Common myeloid progenitor, CD34-positive (primary cell): Measurements from ENCODE around the gene MEGF11.
A peak's percentile ranks its signal among the peaks of the same experiment; 100 is the strongest.
"Not testable (repeated sequence)": the region's sequence is repeated elsewhere in the genome, so short reads cannot be mapped to it uniquely, and the experiment has no call there.

ENCODE experiments used
- CTCF ChIA-PET: fragments of 350-600 bp; sonication (Branson Sonifier 250); formaldehyde crosslinking; loops from one replicate; lab custom pipeline; 2021; ENCODE audit warnings: antibody characterized with exemption; lab: Charles Lee
- POLR2A ChIA-PET: fragments of 350-600 bp; sonication (Branson Sonifier 250); formaldehyde crosslinking; loops from one replicate; lab custom pipeline; 2021; ENCODE audit warnings: antibody characterized with exemption; lab: Charles Lee
- DNase-seq, 3 donors: peaks; one replicate each; pipeline versions ENCODE4 v3.0.0 to v3.0.0-alpha.2; 2013
- H3K27ac ChIP-seq, 2 experiments: 1 replicate in 1 of 2; 2 replicates in 1 of 2; pipeline ENCODE4 v1.7.0; 2013; ENCODE audit warnings: inconsistent platforms in 2 of 2, low read length in 2 of 2, mild to moderate bottlenecking in 2 of 2, low read depth in 1 of 2, moderate library complexity in 1 of 2; ENCODE audit not compliant: severe bottlenecking in 2 of 2, insufficient read depth in 1 of 2, poor library complexity in 1 of 2
- H3K27me3 ChIP-seq, 5 experiments: replicated peaks in 2 of 5; 1 replicate in 3 of 5; 2 replicates in 2 of 5; pipeline versions ENCODE4 v1.6.1 to v1.7.0; 2013; ENCODE audit warnings: low read length in 4 of 5, mild to moderate bottlenecking in 2 of 5, moderate library complexity in 2 of 5, inconsistent platforms in 1 of 5; ENCODE audit not compliant: insufficient read depth in 5 of 5, control insufficient read depth in 4 of 5
- H3K36me3 ChIP-seq, 4 experiments: 1 replicate in 2 of 4; 2 replicates in 2 of 4; pipeline versions ENCODE4 v1.6.1 to v1.7.0; 2013; ENCODE audit warnings: low read length in 3 of 4, control low read depth in 1 of 4, mild to moderate bottlenecking in 1 of 4; ENCODE audit not compliant: control insufficient read depth in 4 of 4, insufficient read depth in 4 of 4
- H3K4me1 ChIP-seq, 4 experiments: 1 replicate in 3 of 4; 2 replicates in 1 of 4; pipeline versions ENCODE4 v1.6.1 to v1.7.1; 2013; ENCODE audit warnings: low read length in 3 of 4, mild to moderate bottlenecking in 3 of 4, control low read depth in 1 of 4, inconsistent platforms in 1 of 4, moderate library complexity in 1 of 4; ENCODE audit not compliant: control insufficient read depth in 4 of 4, insufficient read depth in 4 of 4; ENCODE audit errors: control extremely low read depth in 1 of 4
- H3K4me3 ChIP-seq, 7 experiments: 1 replicate in 4 of 7; 2 replicates in 3 of 7; pipeline versions ENCODE4 v1.5.1 to v1.7.0; 2013; ENCODE audit warnings: mild to moderate bottlenecking in 7 of 7, low read length in 6 of 7, moderate library complexity in 6 of 7, inconsistent platforms in 2 of 7, low read depth in 2 of 7, control low read depth in 1 of 7; ENCODE audit not compliant: insufficient read depth in 4 of 7, control insufficient read depth in 1 of 7; ENCODE audit errors: extremely low read depth in 1 of 7
- H3K9me3 ChIP-seq, 5 experiments: 1 replicate in 4 of 5; 2 replicates in 1 of 5; pipeline versions ENCODE4 v1.6.1 to v1.7.1; 2013; ENCODE audit warnings: low read length in 4 of 5, mild to moderate bottlenecking in 2 of 5, inconsistent platforms in 1 of 5, low read depth in 1 of 5, moderate library complexity in 1 of 5; ENCODE audit not compliant: control insufficient read depth in 4 of 5, insufficient read depth in 2 of 5; ENCODE audit errors: control extremely low read depth in 1 of 5
- WGBS: methylation state at CpG from one replicate; pipeline ENCODE4 v1.1.5; 2013; ENCODE audit not compliant: insufficient coverage; 5-methylcytosine and 5-hydroxymethylcytosine counted together

Gene MEGF11

GRCh38 chr15:65877749-65878148 is 375.8 kb downstream of the MEGF11 start:
- ChIA-PET CTCF (interaction anchor here (0.6 to 1.4 kb wide), 3 partner anchors 8 to 246 kb away, joined by 3 to 4 read pairs (median 4); partner anchors contain the start of gene RAB11A), POLR2A (interaction anchor here (2.1 kb wide), 1 partner anchor 9 kb away, joined by 6 read pairs; the partner anchor contains the start of gene RAB11A)
- Histone ChIP-seq H3K4me1 (peaks cover 13 to 20% (median 16%) of the 10 kb centered on the region in 4 experiments), H3K27ac (no peak overlapping the region), H3K4me3 (no peak overlapping the region), H3K9me3 (no peaks in the 10 kb centered on the region), H3K27me3 (no peaks in the 10 kb centered on the region), H3K36me3 (peaks cover 15 to 55% (median 38%) of the 10 kb centered on the region in 4 experiments)
- 100% methylated on average over 2 of the region's 3 CpGs for WGBS
- DNase-seq, result no peak

- no peaks in the 10 kb centered on the region for H3K9me3 ChIP-seq
- no CpG with 5 or more reads among the region's 1 CpG for WGBS
- ChIA-PET CTCF (interaction anchor here (0.7 kb wide), 2 partner anchors 10 to 85 kb away, joined by 3 read pairs; no protein-coding TSS in a partner anchor), POLR2A (no interaction called here)
- DNase-seq, result no peak
- H3K27me3 ChIP-seq, result no peaks in the 10 kb centered on the region
- peaks cover 15 to 44% (median 35%) of the 10 kb centered on the region in 4 experiments for H3K36me3 ChIP-seq
- H3K27ac ChIP-seq, result no peak overlapping the region
- H3K4me1 ChIP-seq, result peaks cover 0 to 11% (median 6%) of the 10 kb centered on the region in 4 experiments
- no peak overlapping the region for H3K4me3 ChIP-seq
Observed at GRCh38 chr15:65875458-65875857, 378.1 kb downstream of the MEGF11 start.

- Histone ChIP-seq H3K36me3 (peaks cover 10 to 26% (median 22%) of the 10 kb centered on the region in 4 experiments), H3K27ac (no peak overlapping the region), H3K27me3 (no peaks in the 10 kb centered on the region), H3K9me3 (no peaks in the 10 kb centered on the region), H3K4me1 (peaks cover 0 to 17% (median 8%) of the 10 kb centered on the region in 4 experiments), H3K4me3 (no peak overlapping the region)
- POLR2A ChIA-PET, result no interaction called here
- CTCF ChIA-PET, result no interaction called here
- no peak for DNase-seq
Observed at GRCh38 chr15:65873256-65873655, 380.3 kb downstream of the MEGF11 start.

GRCh38 chr15:65872596-65872995 is 381.0 kb downstream of the MEGF11 start:
- CTCF ChIA-PET, result interaction anchor here (0.8 kb wide), 1 partner anchor 10 kb away, joined by 3 read pairs; no protein-coding TSS in a partner anchor
- H3K9me3 ChIP-seq, POLR2A ChIA-PET, H3K27ac ChIP-seq, H3K27me3 ChIP-seq, H3K4me3 ChIP-seq: not testable (repeated sequence)
- Histone ChIP-seq H3K4me1 (peaks cover 0 to 17% (median 8%) of the 10 kb centered on the region in 4 experiments), H3K36me3 (peaks cover 10 to 20% (median 16%) of the 10 kb centered on the region in 4 experiments)
- DNase-seq, result peak in 1 of 3 donors; percentile 14
- 100% methylated on average over 4 of the region's 5 CpGs for WGBS

- WGBS, result 90% methylated on average over 4 of the region's 9 CpGs
- POLR2A ChIA-PET, result not testable (repeated sequence)
Observed at GRCh38 chr15:65871886-65872285, 381.7 kb downstream of the MEGF11 start.

GRCh38 chr15:65870889-65871533 is 382.5 kb downstream of the MEGF11 start:
- Histone ChIP-seq H3K36me3 (peaks cover 4 to 11% (median 7%) of the 10 kb centered on the region in 4 experiments), H3K27ac (peak overlapping the region in 1 of 2 experiments; percentile 94), H3K9me3 (no peaks in the 10 kb centered on the region), H3K4me3 (peak overlapping the region in 6 of 7 experiments; percentile 83 to 97 (median 92)), H3K27me3 (no peaks in the 10 kb centered on the region), H3K4me1 (peaks cover 0 to 17% (median 8%) of the 10 kb centered on the region in 4 experiments)
- ChIA-PET POLR2A (interaction anchor here (0.6 kb wide), 1 partner anchor 15 kb away, joined by 5 read pairs; no protein-coding TSS in a partner anchor), CTCF (interaction anchor here (1.4 kb wide), 1 partner anchor 233 kb away, joined by 3 read pairs; no protein-coding TSS in a partner anchor)
- 50% methylated on average over 2 of the region's 2 CpGs for WGBS
- peak in 2 of 3 donors; percentile 27 to 36 for DNase-seq

More at GRCh38 chr15:65871886-65872285, 381.7 kb downstream of the MEGF11 start:
- Histone ChIP-seq H3K36me3 (peaks cover 7 to 13% (median 11%) of the 10 kb centered on the region in 4 experiments), H3K27ac (peak overlapping the region in 1 of 2 experiments; percentile 25), H3K4me1 (peaks cover 0 to 17% (median 8%) of the 10 kb centered on the region in 4 experiments)
- DNase-seq, H3K9me3 ChIP-seq, CTCF ChIA-PET, H3K27me3 ChIP-seq, H3K4me3 ChIP-seq: not testable (repeated sequence)
